Activated T-helper 1 cell treated with anti-CD3 and anti-CD28 coated beads, Interleukin-2, amount 50 U/mL, for 16 hours (primary cell): ENCODE measurements around the gene ADO.

Experiments
- DNase-seq, 2 donors: peaks; one replicate each; pipeline ENCODE4 v3.0.0-alpha.2; 2020; ENCODE audit warnings: low read depth in 1 of 2, low spot score in 1 of 2

ADO gene

DNA sequence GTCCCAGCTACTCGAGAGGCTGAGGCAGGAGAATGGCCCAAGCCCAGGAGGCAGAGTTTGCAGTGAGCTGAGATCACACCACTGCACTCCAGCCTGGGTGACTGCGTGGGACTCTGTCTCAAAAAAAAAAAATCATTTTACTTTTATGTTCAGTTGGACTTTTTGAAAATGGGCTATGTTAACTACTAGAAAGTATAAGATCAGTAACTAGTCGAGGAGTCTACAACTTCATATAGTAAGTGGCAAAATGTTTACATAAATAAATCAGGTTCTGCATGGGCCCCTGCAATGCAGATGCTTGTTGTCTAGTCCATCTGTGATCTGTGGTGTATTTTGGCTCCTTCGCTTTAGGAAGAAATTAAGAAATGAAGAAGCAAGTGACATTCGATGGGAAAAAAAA lies 12.3 kb upstream of the ADO start:
- no peak for DNase-seq

DNA sequence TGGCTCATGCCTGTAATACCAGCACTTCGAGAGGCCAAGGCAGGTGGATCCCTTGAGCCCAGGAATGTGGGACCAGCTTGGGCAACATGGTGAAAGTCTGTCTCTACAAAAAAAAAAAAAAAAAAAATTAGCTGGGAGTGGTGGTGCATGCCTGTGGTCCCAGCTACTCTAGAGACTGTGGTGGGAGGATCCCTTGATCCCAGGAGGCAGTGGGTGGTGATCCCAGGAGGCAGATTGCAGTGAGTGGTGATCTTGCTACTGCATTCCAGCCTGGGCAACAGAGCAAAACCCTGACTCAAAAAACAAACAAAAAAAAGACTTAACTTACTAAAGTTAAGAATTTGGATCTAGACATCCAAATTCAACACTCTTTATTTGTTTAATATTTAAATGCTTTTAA lies 10.2 kb upstream of the ADO start:
- DNase-seq, result no peak

DNA sequence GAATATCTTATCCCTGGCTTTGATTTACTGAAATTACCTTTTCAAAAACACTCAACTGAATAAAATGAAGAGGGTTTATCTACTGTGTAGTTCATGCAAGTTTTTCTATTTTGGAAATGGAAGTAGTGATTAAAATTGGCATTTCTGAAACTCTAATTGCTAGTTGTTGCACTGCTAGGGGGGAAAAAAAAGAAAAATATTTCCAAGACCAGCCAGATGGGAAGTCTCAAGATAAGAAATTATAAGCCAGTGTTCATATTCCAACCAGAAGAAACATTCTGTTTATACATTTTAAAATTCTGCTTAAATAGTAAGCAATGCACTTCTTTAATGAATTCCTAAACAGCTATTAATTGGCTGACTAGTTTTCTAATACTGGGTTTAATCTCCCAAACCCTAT lies 9.4 kb upstream of the ADO start:
- no peak for DNase-seq

DNA sequence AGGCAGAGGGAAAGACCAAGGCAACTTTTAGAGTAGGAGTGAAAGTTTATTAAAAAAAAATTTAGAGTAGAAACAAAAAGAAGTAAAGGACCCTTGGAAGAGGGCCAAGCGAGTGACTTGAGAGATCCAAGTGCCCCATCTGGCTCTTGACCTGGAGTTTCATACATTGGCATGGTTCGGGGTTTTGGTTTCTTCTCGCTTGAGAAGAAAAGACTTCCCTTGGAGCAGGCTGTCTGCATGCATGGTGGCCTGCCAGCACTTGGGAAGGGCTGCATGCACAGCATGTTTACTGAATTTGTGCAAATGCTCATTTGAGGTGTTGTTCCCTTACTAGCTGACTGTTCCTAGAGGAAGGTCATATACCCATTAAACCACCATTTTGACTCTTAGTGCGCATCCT lies 8.8 kb upstream of the ADO start:
- DNase-seq, result no peak

DNA sequence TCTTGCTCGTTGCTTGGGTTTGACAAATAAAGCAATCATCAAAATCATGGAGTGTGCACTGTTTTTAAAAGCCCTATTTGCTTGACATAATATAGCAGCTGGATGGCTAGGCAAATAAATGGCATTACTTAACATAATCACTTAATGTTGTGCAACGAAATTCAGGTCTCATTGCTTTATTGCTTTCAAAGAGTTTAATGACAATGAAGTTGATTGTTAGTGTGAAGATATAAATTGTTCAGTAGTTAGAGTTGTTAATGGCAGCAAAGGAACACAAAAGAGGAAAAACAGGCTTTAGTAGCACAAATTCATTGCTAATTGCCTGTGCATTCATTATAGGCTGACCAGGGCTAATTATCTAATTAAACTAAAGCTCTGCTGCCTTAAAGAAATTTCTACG lies 7.6 kb upstream of the ADO start:
- no peak for DNase-seq

DNA sequence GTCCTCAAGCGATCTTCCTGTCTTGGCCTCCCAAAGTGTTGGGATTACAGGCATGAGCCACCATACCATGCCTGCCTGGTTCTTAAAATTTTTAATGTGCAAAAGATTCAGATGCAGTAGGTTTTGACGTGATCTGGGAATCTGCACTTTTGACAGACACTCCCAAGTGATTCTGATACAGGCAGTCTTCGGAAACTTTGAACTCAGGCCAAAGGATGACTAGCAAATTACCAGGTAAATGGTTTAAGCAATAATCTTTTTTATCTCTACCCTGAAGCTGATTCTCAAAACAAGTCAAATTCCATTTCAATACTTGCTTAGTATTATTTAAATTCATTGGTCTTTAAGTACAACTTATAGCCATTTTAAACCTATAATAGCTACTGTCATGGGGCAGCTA lies 2.6 kb upstream of the ADO start:
- no peak for DNase-seq

DNA sequence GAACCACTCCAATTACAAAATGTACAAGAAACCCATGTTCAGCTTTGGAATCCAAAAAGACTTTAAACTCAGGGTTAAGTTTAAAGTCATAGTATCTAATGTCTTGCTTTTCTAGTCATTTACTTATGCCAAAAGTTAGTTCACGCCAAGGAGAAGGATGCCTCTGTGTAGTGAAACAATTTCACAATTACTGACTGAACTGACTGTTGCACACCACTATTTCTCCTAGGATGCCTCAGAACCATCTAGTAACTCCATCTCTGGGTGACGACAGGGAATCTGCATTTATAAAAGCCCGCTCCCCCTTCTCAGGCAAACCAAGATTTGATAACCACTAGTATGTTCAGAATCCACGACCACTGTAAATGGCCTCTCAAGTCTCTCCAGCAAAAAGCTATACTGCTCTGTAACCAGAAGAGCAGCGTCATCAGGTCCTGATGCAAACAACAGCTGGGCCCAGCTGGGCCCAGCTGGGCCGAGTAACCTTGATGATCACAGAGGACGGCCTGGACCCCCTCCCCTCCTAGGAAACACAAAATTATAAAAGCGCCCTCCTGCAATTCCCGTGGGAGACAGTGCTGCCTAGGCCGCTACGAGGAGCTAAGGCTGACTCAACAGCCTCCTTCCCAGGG lies 680 bp upstream of the ADO start:
- no peak for DNase-seq

DNA sequence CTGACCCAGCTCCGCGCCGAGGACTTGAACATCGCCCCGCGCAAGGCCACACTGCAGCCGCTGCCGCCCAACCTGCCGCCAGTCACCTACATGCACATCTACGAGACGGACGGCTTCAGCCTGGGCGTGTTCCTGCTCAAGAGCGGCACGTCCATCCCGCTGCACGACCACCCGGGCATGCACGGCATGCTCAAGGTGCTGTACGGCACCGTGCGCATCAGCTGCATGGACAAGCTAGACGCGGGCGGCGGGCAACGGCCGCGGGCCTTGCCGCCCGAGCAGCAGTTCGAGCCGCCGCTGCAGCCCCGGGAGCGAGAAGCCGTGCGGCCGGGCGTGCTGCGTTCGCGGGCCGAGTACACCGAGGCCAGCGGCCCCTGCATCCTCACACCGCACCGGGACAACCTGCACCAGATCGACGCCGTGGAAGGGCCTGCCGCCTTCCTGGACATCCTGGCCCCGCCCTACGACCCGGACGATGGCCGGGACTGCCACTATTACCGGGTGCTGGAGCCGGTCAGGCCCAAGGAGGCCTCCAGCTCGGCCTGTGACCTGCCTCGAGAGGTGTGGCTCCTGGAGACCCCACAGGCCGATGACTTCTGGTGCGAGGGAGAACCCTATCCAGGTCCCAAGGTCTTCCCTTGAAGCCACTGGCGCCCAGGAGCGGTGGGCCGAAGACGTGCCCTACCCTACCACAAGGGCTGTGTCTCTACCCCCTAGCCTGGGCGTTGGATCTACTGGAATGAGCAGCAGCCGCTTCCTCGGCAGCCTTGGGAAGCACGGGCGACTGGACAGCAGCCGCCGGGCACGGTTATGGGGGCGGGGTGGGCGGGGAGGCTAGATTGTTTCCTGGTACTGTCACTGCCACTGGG lies 945 bp downstream of the ADO start:
- no peak for DNase-seq

DNA sequence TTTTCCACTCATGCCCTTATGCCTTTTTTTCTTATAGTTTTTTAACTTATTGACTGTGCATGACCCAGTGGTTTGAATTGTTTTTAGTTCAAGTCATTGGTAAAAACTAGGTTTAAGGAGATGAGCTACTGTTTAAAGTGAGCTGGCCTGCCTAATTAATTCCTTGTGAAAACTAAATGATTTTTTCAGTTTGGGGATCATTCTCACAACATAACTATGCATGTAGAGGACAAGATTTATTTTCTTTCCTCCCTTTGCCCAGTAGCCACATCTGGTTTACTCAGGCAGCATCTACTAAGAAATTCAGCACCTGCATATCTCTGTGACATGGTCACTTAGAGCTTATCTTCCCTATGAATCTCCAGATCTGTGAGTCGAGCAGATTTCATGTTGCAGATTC lies 1.7 kb downstream of the ADO start:
- no peak for DNase-seq

DNA sequence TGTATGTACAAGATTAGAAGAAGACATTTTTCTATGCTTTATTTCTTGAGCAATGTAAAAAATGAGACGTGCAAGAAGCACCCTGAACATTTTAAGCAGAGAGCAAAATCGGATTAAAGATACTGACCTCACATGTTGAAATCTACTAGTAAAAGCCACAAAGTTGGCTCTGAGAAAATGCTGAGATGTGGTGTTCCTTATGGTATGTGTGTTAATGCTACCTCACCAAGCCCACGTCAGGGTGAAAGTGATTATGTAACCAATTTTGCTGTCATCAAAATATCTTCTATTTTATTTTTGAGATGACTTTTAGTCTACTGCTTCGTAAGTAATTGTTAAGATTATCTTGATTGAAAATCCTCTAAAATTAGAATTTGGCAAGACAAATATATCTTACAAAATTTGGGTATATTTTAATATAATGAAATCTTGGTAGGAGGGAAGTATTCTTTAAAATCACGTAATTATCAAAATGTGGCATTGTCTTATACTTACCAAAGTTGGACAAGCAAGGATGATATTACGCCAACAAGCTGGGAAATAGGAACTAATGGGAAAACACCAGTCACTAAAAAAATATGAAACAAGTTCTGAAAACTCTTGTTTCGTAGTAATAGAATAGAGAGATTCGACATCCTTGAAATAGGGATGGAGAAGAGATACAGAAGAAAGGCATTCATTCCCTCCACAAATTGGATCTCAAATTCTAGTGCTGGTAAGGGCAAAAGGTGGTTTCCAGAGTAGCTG lies 5.8 kb downstream of the ADO start:
- no peak for DNase-seq

DNA sequence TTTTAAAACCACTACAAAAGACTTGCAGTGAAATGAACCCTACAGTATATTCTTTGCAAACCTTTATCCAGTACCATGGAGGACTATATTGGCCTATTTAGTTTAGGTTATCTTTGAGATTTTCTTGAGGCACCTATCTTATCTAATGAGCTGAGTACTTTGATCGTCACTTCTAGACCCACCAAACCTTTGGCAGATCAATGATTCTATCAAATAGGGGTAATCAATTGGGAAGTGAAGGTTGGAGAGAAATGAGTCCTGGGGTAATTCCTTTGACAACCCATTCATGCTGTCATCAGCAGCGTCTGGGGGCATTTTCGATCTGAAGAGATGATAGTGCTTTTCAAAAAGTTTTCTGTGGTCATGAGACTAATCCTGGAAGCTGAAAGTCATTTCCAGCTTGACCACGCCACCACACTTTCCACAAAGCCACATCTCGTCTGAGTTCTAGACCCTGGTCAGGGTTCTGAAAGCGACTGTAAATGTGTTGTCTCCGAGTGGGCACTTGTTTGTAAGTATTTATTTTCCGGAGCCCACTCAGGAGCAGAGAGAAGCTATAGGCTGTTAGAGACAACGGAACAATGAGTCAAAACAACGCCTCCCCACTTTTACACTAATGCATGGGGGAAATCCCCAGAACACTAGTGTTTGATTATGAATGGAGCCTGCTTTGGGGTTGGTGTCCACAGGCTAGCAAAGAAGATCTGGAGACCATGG lies 6.8 kb downstream of the ADO start:
- peak in 1 of 2 donors; percentile 56 for DNase-seq

DNA sequence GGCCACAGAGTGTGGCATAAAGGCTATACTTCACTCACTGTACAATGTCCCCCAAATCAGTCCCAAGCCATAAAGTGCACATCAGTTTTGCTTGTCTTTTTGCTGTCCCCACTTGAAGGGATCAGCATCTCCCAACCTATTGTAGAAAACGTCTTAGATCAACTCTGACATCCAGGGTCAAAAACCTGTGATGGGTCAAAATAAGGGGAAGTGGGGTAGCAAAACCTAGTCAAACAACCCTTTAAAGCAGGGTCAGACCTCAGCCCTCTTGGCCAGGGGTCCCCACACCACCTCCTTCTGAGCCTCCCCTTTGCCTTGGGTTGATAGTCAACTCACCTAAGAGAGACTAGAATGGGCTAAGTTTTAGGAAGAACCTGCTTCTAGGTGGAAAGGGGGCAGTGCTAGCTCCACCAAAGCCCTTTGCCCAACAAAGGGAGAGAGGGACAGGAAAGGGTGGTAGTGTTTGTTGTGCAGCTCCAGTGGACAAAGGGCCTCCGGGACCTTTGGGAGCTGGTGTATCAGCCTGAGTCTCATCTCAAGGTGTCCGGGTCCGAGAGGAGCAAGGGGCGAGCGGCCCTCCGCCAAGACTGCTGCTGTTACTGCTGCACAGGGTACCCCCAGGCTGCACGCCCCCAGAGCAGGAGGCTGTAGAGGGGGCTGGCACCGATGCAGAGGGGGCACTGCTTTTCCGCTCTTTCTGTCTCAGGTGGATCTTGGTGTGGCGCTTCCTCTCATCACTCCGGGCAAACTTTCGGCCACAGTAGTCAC lies 8.3 kb downstream of the ADO start:
- no peak for DNase-seq

DNA sequence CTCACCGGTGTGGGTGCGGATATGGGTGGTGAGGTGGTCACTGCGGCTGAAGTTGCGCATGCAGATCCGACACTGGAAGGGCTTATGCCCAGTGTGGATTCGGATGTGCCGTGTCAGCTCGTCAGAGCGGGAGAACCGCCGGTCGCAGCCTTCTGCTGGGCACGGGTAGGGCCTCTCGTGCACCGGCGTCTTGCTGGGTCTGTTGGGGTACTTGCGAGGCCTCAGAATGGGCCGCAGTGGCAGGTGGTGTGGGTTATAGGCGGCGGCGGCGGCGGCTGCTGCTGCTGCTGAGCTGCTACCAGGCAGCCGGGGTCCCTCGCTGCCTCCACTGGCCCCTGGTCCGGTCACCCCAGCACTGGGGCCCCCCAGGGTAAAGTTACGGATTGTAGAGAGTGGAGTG lies 8.9 kb downstream of the ADO start:
- DNase-seq, result no peak

DNA sequence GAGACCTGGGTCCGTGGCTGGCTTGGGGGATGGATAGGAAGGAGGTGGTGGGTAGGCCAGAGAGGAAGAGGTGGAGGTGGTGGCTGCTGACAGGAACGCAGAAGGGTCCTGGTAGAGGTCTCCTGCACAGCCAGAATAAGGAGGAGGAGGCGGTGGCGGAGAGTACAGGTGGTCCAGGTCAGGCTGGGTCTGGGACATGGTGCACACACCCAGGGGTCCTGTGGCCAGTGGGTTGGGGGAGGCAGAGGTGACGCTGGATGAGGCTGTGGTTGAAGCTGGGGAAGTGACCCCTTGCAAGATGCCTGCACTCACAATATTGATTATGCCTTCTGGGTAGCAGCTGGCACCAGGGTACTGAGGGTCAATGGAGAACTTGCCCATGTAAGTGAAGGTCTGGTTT lies 9.5 kb downstream of the ADO start:
- DNase-seq, result no peak

DNA sequence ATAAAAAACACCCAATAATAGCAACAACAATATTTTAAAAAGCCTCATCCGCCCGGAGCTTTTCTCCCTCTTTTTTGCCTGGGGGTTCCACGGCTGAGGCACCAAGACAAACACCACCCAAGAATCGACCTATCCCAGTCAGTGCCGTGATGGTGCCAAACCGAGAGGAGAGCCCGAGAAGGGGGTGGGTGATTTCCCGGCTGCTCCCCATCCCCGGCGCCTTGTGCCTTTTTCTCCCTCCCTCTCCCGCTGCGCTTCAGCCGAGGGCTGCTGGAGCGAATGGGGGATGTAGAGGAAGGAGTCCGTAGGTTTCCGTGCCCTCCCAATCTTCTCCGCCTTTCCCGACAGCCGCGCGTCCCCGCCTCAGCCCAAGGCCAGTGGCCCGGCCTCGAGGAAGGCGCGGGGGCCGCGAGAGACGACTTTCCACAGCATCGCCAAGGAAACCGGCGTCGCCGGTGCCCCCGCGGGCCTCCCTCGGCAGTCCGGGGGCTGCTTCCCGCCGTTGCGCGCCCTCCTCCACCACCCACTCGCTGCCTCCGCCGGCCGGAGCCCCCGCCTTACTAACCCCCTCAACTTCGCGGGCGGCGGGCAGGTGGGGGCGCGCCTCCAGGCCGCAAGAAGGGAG lies 10.3 kb downstream of the ADO start:
- DNase-seq, result peak in 1 of 2 donors; percentile 10

DNA sequence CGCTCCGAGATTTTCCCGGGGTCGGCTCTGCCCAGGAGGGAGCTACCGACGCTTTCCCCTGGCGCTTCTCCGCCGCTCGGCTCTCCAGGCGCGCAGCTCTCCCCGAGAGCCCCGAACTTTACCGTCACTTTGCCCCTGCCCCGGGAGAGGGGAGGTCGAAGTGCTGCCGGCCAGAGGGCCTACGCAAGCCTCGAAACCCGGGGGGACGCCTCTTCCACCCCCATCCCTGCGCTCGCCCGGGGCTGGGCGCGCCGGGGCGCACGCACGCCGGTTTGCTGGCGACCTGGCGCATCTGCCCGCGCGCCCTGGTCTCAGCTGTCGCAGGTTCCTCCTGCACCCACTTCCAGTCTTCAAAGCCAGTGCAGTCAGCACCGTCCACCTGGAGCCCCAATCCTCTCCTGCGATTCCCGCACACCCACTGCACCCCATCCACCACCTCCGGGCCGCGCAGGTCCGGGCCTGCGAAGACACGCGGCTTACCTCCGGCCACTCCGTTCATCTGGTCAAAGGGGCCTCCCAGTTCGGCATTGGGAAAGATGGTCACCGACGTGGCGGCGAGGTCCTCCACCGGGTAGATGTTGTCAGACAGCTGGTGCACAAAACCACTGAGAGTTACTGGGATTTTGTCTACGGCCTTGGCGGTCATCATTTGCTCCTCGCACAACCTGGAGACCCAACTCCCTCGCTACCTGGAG lies 11.0 kb downstream of the ADO start:
- no peak for DNase-seq

DNA sequence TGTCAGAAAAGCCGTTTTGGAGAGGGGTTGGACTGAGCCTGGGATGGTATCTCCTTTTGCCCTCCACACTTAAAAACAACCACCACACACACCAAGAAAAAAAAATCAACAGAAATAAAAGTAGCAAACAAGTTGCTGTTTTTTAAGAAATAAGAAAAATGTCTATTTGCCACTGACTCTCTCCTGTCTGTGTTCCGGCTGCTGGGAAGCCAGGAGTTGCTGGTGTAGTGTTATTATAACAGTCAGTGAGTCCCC lies 11.5 kb downstream of the ADO start:
- no peak for DNase-seq

DNA sequence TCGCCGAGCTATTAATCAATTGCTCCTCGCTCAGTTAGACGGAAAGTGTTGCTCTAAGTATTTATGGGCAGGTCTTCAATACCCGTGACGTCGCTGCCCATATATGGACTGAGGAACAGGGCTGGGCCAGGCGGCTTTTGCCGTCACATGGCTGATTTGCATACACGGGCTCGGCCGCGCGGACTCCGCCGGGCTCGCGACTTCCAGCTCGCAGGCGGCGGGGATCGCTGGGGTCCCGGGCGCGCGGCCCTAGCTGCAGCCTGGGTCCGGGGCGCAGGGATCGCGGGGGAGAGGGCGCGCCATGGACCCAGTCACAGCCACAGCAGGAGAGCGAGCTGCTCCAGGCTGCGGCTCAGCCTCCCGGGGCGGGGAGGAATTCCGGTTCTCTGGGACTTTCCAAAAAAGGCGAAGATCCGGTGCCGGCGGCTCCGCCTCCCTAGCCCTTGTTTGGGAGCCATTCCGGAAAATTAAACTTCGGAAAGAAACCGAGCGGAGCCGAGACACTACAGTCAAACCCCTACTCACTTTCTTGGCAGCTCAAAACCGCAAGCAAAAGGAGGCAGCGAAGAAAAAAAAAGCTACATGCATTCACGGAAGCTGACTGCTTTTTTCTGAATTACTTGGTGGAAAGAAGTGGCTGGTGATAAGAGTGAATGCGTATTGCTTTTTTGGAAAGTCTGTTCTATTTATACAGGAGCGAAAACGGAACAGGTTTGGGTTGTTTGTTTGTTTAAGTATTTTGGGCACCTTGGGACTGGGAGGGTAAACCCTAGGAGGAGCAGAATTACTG lies 12.0 kb downstream of the ADO start, which contains the start of gene EGR2:
Gene EGR2 (minus strand): TSS at position 36 of the 790 bp plus-strand sequence. CDS start 337 bp downstream, outside the sequence.
- peak; percentile 90 for DNase-seq
